GM19467 (cell line): ENCODE results near the gene SEC61B.

Source experiments
- ATAC-seq: cut with Tn5 transposase; IDR thresholded peaks from one replicate; pipeline ENCODE4 v1.9.1; 2021; ENCODE audit warnings: mild to moderate bottlenecking, moderate library complexity; ENCODE audit not compliant: unreplicated experiment

SEC61B gene

DNA sequence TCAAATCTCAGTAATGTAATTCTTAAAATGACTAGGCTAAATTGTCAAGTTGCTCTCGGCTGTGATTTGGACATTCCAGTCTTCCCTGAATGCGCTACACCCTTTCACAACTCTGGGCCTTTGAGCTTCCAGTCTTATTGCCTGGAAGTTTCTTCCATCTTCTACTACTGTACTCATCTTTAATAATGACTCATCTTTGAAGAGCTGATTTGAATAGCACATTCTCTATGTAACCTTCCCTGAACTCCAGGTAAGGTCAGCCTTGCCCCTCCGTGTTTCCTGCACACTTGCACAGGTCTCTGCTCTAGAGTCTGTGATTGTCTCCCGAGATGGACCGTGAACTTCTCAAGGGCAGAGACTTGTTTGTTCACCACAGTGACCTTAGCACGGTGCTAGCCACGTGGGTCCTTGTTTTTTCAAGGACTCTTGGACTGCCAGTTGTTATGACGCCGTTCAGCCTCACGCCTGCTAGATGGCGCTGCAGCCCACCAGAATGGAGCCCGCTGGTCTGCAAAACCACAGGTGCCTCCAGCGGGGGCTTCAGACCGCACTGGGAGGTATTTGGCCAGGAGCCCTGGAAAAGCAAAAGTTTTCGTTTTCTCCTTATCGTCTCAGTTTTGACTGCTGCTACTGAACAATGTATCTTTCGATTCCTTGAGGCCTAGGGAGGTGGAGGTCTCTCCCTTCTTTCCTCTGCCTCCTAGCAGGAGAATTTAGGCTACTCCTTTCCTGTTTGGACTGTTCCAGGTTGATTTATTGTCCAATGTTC lies 44.4 kb downstream of the SEC61B start:
- ATAC-seq, result peak; percentile 44

DNA sequence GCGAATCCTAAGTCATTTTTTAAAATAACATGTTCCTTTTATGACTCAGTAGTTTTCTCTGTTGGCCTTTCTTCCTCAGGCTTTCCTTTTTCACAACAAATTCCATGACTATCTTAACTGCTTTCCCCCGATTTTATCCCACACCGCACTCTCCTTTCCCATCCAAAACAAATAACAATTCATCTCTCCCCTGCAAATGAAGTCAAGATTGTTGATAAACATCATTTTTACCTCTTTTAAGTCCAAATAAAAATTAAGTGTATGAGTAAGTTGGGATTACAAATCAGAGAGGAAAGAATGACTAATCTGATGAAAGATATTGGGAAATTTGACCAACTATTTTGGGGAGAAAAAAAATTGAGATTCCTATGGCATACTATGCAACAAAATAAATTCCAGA lies 47.3 kb downstream of the SEC61B start:
- ATAC-seq, result no peak

DNA sequence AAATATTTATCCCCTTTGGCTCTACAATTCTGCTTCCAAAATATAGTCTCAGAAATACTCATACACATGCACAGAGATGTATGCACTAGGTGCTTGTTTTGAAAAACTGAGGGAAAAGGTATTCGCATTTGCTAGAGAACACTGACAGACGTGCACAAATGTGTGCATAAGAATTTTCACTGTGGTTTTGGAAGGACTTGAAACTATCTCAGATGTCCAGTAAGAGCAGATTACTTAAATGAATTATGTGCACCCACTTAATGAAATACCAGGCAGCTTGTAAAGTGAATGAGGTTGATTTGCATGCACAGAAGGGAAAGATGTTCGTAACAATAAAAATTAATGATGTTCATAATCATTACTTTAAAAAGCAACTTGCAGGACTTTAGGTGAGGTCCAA lies 48.4 kb downstream of the SEC61B start:
- ATAC-seq, result no peak

DNA sequence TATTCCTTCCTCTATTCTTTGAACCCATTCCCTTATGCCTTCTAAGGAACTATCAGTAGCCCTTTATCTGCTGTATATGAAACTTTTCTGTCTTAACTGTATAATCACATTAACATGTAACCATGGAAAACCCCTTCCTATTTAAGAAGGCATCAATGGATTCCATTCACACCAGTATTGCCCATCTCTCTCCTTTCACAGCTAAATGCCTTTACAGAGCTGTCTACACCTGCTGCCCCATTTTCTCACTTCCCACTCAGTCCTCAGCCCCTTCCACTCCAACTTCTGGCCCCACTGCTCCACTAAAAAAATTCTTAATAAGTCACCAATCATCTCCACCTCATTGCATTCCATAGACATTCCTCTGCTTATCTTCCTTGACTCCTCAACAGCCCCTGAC lies 50.8 kb downstream of the SEC61B start:
- ATAC-seq, result no peak

DNA sequence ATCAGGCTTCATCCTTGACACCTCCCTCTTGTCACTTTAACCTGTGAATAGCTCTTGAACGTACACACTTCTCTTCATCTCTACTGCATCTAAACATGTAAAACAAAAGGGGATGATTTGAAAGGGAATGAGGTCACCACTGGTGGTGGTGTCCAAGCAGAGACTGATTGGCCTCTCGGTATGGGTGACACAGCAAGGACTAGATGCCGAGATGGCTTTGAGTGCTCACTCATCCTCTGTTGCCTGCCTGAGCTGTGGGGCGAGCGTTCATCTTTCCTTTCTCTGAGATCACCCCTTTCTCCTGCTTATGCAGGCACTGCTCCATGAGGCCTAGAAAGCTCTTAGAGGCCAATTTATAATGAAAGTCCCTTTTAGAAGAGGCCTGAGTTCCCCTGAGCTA lies 51.9 kb downstream of the SEC61B start:
- ATAC-seq, result no peak

DNA sequence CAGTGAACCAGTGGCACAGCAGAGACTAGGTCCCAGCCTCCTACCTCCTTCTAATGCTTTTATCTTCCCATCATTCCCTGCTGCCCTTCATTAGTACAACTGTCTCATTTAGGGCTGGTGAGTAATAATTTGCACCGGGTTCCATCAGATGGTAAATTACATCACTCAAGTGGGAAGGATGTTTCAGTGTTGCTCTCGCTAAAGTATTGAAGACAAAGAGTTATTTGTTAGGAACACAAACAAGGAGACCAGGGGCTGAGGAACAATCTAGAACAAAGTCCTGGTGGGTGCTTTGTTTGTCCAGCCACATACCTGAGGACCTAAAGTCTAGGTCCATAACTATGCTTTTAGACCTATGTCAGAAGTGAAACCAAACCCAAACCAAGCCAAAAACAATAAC lies 52.4 kb downstream of the SEC61B start:
- no peak for ATAC-seq
